Measurements from ENCODE around the gene SLC2A10.

SLC2A10 gene

GRCh38 chr20:46746956-46747526 is 37.6 kb downstream of the SLC2A10 start:
- ChIA-PET CTCF (interaction anchor here (0.6 kb wide), 1 partner anchor 83 kb away, joined by 3 read pairs; no protein-coding TSS in a partner anchor), POLR2A (no interaction called here)
- DNase-seq (ENCODE audit: extremely low spot score): no peak
- TF ChIP-seq LEF1 (IDR thresholded peaks at IDR 0.05; ENCODE audit: borderline replicate concordance) (no peak), TARDBP (IDR thresholded peaks at IDR 0.05) (no peak), FOXA1 (IDR thresholded peaks at IDR 0.05) (no peak), ARNT (IDR thresholded peaks at IDR 0.05) (no peak)

GRCh38 chr20:46749147-46749546 is 39.7 kb downstream of the SLC2A10 start:
- DNase-seq (ENCODE audit: extremely low spot score): no peak
- POLR2A ChIA-PET: no interaction called here
- TF ChIP-seq HDGF (IDR thresholded peaks at IDR 0.05; ENCODE audit: borderline replicate concordance): no peak
- CTCF ChIA-PET: interaction anchor here (0.6 to 1.0 kb wide), 2 partner anchors 222 to 647 kb away, joined by 3 read pairs; no protein-coding TSS in a partner anchor

GRCh38 chr20:46751856-46752255 is 42.4 kb downstream of the SLC2A10 start:
- TF ChIP-seq FOXA1 (IDR thresholded peaks at IDR 0.05) (no peak), TARDBP (IDR thresholded peaks at IDR 0.05) (no peak), BHLHE40 (IDR thresholded peaks at IDR 0.05; ENCODE audit: borderline replicate concordance) (no peak), FOXK2 (IDR thresholded peaks at IDR 0.05) (no peak), L3MBTL2 (conservative IDR thresholded peaks at IDR 0.05) (no peak), ELF4 (IDR thresholded peaks at IDR 0.05) (no peak), FOXM1 (IDR thresholded peaks at IDR 0.05; ENCODE audit: borderline replicate concordance) (no peak), CTBP1 (IDR thresholded peaks at IDR 0.05; ENCODE audit: borderline replicate concordance) (no peak), ARNT (IDR thresholded peaks at IDR 0.05) (no peak), NFRKB (IDR thresholded peaks at IDR 0.05) (no peak), SUZ12 (IDR thresholded peaks at IDR 0.05) (no peak), LEF1 (IDR thresholded peaks at IDR 0.05; ENCODE audit: borderline replicate concordance) (no peak), HDGF (IDR thresholded peaks at IDR 0.05; ENCODE audit: borderline replicate concordance) (no peak), ZNF384 (IDR thresholded peaks at IDR 0.05) (no peak)
- DNase-seq (ENCODE audit: extremely low spot score): no peak
- POLR2A ChIA-PET: no interaction called here
- CTCF ChIA-PET: no interaction called here

GRCh38 chr20:46752728-46753127 is 43.3 kb downstream of the SLC2A10 start:
- POLR2A ChIA-PET: no interaction called here
- TF ChIP-seq FOXM1 (IDR thresholded peaks at IDR 0.05; ENCODE audit: borderline replicate concordance) (no peak), ARNT (IDR thresholded peaks at IDR 0.05) (no peak), SUZ12 (IDR thresholded peaks at IDR 0.05) (no peak), CTBP1 (IDR thresholded peaks at IDR 0.05; ENCODE audit: borderline replicate concordance) (no peak), BHLHE40 (IDR thresholded peaks at IDR 0.05; ENCODE audit: borderline replicate concordance) (no peak), SP1 (IDR thresholded peaks at IDR 0.05) (no peak), FOXA1 (IDR thresholded peaks at IDR 0.05) (no peak), FOXK2 (IDR thresholded peaks at IDR 0.05) (no peak), PKNOX1 (IDR thresholded peaks at IDR 0.05) (no peak), NFRKB (IDR thresholded peaks at IDR 0.05) (no peak), LEF1 (IDR thresholded peaks at IDR 0.05; ENCODE audit: borderline replicate concordance) (no peak), TARDBP (IDR thresholded peaks at IDR 0.05) (no peak)
- CTCF ChIA-PET: interaction anchor here (0.6 to 1.0 kb wide), 5 partner anchors 31 to 399 kb away, joined by 3 to 8 read pairs (median 3); no protein-coding TSS in a partner anchor
- peak; percentile 47 for DNase-seq (ENCODE audit: extremely low spot score)

GRCh38 chr20:46755483-46756413 is 46.3 kb downstream of the SLC2A10 start:
- CTCF ChIA-PET: interaction anchor here (0.6 to 0.8 kb wide), 2 partner anchors 10 to 347 kb away, joined by 3 read pairs; no protein-coding TSS in a partner anchor

DNA sequence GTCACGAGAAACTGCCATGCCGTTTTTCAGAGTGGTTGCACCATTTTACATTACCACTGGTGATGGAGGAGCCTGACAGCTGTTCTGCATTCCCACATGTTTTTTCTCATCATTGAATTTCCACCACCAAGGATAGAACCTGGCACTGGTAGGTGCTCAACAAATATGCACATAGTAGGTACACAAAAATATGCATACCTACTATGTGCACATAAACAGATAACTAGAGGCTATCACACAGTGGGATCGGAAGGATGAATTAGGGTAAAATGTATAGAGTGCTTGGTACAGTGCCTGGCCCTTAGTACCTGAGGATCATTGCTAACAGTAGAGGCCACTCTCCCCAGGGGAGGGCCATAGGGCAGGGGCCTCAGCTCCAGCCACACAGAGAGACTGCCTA is 47.0 kb downstream of the SLC2A10 start:
- ChIA-PET POLR2A (no interaction called here), CTCF (interaction anchor here (0.8 kb wide), 1 partner anchor 264 kb away, joined by 3 read pairs; no protein-coding TSS in a partner anchor)
- DNase-seq (ENCODE audit: extremely low spot score): no peak
- TF ChIP-seq HDGF (IDR thresholded peaks at IDR 0.05; ENCODE audit: borderline replicate concordance) (no peak), NFRKB (IDR thresholded peaks at IDR 0.05) (no peak), ZNF384 (IDR thresholded peaks at IDR 0.05) (no peak), TARDBP (IDR thresholded peaks at IDR 0.05) (no peak), FOXM1 (IDR thresholded peaks at IDR 0.05; ENCODE audit: borderline replicate concordance) (no peak), SP1 (IDR thresholded peaks at IDR 0.05) (no peak), CTBP1 (IDR thresholded peaks at IDR 0.05; ENCODE audit: borderline replicate concordance) (no peak)

More at GRCh38 chr20:46755483-46756413, 46.3 kb downstream of the SLC2A10 start:
- no peak for DNase-seq (ENCODE audit: extremely low spot score)
- TF ChIP-seq PKNOX1 (IDR thresholded peaks at IDR 0.05) (no peak), FOXA1 (IDR thresholded peaks at IDR 0.05) (no peak)
- POLR2A ChIA-PET: no interaction called here

DNA sequence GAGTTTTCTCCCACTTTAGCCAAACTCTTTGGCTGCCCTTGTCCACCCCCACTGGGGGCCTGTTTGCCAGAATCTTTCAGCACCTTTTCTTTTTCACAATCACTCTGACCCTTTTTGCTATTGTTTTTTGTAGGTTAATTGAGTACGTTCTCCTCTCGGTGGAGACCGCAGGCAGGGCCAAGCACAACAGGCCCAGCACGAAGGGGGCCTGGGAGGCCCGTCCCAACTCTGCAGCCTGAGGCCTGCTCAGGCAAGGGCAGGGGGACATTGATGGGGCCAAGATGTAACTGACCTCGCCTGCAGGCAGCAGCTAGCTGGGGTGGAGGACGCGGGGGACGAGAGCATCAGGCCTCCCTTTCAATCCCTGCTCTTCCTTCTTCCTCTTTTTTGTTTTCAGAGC is 47.7 kb downstream of the SLC2A10 start:
- POLR2A ChIA-PET: no interaction called here
- no peak for DNase-seq (ENCODE audit: extremely low spot score)
- TF ChIP-seq PKNOX1 (IDR thresholded peaks at IDR 0.05) (no peak), FOXK2 (IDR thresholded peaks at IDR 0.05) (no peak), SP1 (IDR thresholded peaks at IDR 0.05) (no peak)
- CTCF ChIA-PET: interaction anchor here (0.6 to 0.8 kb wide), 3 partner anchors 29 to 393 kb away, joined by 3 to 6 read pairs (median 3); no protein-coding TSS in a partner anchor

Data from HEK293T (cell line).